Left ventricle myocardium inferior (tissue), 1 donor: Measurements from ENCODE around the gene FBXO4. TPM values are rescaled to one million over a fixed set of nuclear protein-coding genes. Genes with fewer than 3 reads are reported as not detected.
A peak's percentile ranks its signal among the peaks of the same experiment; 100 is the strongest.

ENCODE experiments used
- DNase-seq: peaks from one replicate; pipeline ENCODE4 v3.0.0-alpha.2; 2020
- H3K27ac ChIP-seq: fragments of 200-600 bp; replicated peaks from 2 replicates; pipeline ENCODE4 v1.8.0; 2021
- H3K27me3 ChIP-seq: fragments of 200-600 bp; 2 replicates; pipeline ENCODE4 v1.8.0; 2021; ENCODE audit warnings: low read depth
- H3K36me3 ChIP-seq: fragments of 200-600 bp; 2 replicates; pipeline ENCODE4 v1.8.0; 2021
- H3K4me1 ChIP-seq: fragments of 200-600 bp; 2 replicates; pipeline ENCODE4 v1.8.0; 2021
- H3K4me3 ChIP-seq: fragments of 200-600 bp; 2 replicates; pipeline ENCODE4 v1.8.0; 2021; ENCODE audit warnings: mild to moderate bottlenecking, moderate library complexity
- H3K9me3 ChIP-seq: fragments of 200-600 bp; replicated peaks from 2 replicates; pipeline ENCODE4 v1.8.0; 2021
- intact Hi-C: fragments of 100-400 bp; cut with micrococcal nuclease; formaldehyde crosslinking; loops from one replicate; pipeline ENCODE4 v1.11.0; 2022
- total RNA-seq: library from RNA; stranded (reverse); fragmentation: NEBNext Ultra II Directional; extraction: Animal tissue kit (Norgen Biotek cat#: 25700); gene quantifications from one replicate; pipeline ENCODE4 v1.2.1, GENCODE V29; 2021
- TF ChIP-seq, protein P1 (sequence below): fragments of 200-600 bp; IDR thresholded peaks from 2 replicates; pipeline ENCODE4 v1.8.0; 2021; ENCODE audit warnings: antibody characterized with exemption, mild to moderate bottlenecking, borderline replicate concordance
- donor health status: DM: no; HTN: yes; CAD: no; lungs with severe emphysema.

The FBXO4 gene
- total RNA-seq, 1 donor from 2014 or later = 4.3 TPM

DNA sequence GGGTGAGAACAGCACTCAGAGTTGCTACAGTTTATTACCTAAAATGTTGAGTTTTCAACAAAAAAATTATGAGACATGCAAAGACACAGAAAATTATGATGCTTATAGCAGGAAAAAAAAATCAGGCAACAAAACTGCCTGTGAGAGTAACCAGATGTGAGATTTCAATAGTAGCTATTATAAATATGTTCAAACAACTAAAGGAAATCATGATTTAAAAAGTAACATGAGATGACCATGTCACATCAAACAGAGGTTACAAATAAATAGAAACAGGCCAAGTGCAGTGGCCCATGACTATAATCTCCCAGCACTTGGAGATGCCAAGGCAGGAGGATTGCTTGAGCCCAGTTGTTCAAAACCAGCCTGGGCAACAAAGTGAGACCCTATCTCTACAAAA lies 33.0 kb upstream of the FBXO4 start:
- Histone ChIP-seq H3K27ac (no peak overlapping the region), H3K4me3 (no peak overlapping the region), H3K9me3 (no peaks in the 10 kb centered on the region), H3K27me3 (peaks cover 31% of the 10 kb centered on the region), H3K36me3 (no peaks in the 10 kb centered on the region), H3K4me1 (no peaks in the 10 kb centered on the region)
- intact Hi-C loops = no loop called here
- DNase-seq = no peak
- TF ChIP-seq, protein P1, sequence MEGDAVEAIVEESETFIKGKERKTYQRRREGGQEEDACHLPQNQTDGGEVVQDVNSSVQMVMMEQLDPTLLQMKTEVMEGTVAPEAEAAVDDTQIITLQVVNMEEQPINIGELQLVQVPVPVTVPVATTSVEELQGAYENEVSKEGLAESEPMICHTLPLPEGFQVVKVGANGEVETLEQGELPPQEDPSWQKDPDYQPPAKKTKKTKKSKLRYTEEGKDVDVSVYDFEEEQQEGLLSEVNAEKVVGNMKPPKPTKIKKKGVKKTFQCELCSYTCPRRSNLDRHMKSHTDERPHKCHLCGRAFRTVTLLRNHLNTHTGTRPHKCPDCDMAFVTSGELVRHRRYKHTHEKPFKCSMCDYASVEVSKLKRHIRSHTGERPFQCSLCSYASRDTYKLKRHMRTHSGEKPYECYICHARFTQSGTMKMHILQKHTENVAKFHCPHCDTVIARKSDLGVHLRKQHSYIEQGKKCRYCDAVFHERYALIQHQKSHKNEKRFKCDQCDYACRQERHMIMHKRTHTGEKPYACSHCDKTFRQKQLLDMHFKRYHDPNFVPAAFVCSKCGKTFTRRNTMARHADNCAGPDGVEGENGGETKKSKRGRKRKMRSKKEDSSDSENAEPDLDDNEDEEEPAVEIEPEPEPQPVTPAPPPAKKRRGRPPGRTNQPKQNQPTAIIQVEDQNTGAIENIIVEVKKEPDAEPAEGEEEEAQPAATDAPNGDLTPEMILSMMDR = no peak

DNA sequence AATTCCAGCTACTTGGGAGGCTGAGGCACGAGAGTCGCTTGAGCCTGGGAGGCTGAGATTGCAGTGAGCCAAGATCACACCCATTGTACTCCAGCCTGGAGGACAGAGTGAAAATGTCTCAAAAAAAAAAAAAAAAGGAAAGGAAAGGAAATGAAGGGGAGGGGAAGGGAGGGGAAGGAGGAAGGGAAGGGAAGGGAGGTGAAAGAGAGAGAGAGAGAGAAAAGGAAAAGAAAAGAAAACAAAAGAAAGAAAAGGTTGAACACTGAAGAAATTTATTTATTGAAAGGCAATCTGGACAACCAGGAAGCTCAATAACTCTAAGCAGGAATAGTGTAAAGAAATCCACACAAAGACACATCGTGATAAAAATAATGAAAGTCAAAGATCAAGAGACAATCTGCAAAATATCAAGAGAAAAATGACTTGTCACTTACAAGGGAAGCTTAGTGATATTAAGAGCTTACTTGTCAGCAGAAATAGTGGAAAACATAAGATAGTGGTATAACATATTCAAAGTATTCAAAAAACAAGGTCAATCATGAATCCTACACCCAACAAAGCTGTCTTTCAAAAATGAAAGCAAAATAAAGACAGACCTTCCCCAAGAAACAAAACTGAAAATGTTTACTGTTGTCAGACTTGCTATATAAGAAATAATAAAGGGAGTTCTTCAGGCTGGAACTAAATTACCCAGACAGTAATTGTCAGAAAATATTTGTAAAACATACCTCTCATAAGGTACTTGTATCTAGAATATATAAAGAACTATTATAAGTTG lies 31.8 kb upstream of the FBXO4 start:
- no peaks in the 10 kb centered on the region for H3K36me3 ChIP-seq
- H3K4me1 ChIP-seq = no peaks in the 10 kb centered on the region
- TF ChIP-seq, protein P1 = no peak
- no peak for DNase-seq
- peaks cover 22% of the 10 kb centered on the region for H3K27me3 ChIP-seq
- H3K27ac ChIP-seq = no peak overlapping the region
- H3K9me3 ChIP-seq = no peaks in the 10 kb centered on the region
- no peak overlapping the region for H3K4me3 ChIP-seq
- intact Hi-C loops = no loop called here

DNA sequence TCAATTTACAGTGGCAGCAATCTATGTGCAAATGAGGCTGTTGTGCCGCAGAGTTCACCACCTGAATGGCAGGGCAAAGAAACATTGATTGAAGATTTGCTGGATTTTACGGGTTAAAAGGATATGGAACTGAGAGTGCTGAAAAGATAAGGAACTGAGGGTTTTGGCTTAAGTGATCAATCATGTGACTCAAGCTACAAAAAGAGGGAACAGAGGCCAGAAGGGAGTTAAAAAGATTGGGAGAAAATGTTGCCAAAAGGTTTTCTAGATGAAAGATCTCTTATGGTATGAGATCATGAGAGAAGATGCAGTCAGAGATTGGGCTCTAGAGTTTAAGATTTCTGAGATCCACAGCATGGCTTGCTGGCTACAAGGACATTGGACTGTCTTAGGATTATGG lies 28.9 kb upstream of the FBXO4 start:
- H3K4me1 ChIP-seq = no peaks in the 10 kb centered on the region
- H3K27me3 ChIP-seq = peaks cover 20% of the 10 kb centered on the region
- H3K36me3 ChIP-seq = no peaks in the 10 kb centered on the region
- TF ChIP-seq, protein P1 = no peak
- no peak for DNase-seq
- H3K27ac ChIP-seq = no peak overlapping the region
- H3K4me3 ChIP-seq = no peak overlapping the region
- intact Hi-C loops = no loop called here
- H3K9me3 ChIP-seq = no peaks in the 10 kb centered on the region

DNA sequence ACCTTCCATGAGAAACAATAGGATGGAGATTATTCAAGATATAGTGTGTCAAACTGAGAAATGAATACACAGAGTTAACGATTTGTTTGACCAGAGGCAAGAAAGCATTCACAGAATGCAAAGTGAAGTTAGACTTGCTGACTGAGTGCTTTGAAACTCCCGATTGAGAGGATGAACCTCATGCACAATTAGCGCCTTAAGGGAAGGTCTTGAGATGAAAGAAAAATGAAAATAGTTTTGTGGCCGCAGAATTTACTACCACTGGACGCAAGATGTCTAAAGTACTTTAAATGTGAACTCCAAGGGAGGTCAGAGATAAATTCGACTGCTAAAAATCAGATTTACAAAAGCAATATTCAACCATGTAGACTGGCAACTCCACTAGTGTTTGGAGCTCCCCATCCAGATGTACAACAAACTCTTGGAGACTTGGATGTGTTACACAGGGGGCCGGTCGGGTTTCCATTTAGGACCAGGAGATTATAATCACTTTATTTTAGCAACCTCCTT lies 21.6 kb upstream of the FBXO4 start:
- TF ChIP-seq, protein P1 = no peak
- Histone ChIP-seq H3K4me3 (peak overlapping the region; percentile 85), H3K9me3 (no peaks in the 10 kb centered on the region), H3K27me3 (no peaks in the 10 kb centered on the region), H3K36me3 (peaks cover 6% of the 10 kb centered on the region), H3K4me1 (peaks cover 47% of the 10 kb centered on the region), H3K27ac (peak overlapping the region; percentile 89)
- DNase-seq = no peak
- intact Hi-C loops = no loop called here

DNA sequence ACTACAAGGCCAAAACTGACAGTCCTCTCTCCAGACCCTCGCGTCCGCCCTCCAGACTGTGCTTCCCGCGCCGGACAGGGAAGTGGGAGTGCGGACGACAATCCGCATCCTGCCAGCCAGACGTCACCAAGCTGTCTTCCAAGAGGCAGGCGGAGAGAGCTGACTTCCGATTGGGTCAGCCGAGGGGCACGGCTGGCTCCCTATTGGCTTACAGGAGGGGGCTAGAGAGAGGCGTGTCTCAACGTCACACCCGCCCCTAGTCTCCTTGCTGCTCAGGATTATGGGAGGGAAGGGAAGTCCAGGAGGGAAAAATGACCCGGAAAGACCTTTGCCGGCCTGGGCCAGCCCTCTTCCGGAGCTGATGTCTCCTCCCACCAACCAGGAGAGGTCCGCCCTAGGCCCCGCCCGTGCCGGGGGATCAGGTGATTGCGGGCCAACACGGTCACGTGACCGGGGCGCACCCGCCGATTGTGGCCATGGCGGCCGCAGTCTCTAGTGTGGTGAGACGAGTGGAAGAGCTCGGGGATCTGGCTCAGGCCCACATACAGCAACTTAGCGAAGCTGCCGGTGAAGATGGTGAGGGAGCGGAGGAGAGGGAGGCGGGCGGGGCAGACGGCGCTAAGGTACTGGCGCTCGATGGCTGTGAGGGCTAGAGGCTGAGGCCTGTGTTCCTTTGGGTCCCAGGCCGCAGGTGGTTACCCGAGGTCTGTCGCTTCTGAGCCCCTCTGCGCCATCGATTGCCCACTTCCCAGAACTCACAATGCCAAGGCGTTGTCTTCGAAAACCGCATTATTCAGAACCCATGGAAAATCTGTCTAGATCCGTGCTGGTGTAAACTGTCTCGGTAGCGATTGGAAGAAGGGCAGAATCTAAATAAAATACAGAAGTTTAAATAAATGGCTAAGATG lies 20.9 kb upstream of the FBXO4 start, which contains the start of gene RIMOC1:
TSS of gene RIMOC1 (plus strand) at position 453 of the 908 bp plus-strand sequence. CDS start at position 477, 24 bp downstream.
- intact Hi-C loops = no loop called here
- peak; percentile 98 for DNase-seq
- TF ChIP-seq, protein P1 = no peak
- Histone ChIP-seq H3K9me3 (no peaks in the 10 kb centered on the region), H3K4me3 (peak within 1 kb of the TSS; percentile 85), H3K4me1 (peaks cover 53% of the 10 kb centered on the region), H3K36me3 (peaks cover 13% of the 10 kb centered on the region), H3K27ac (peak within 1 kb of the TSS; percentile 89), H3K27me3 (no peaks in the 10 kb centered on the region)
